ENCODE measurements around the gene GOT1. TPM values are rescaled to one million over a fixed set of nuclear protein-coding genes. Genes with fewer than 3 reads are reported as not detected.

GOT1 gene
- total and polyA plus RNA-seq, 2 donors from 2014 or later: 73.2 to 241 TPM

DNA sequence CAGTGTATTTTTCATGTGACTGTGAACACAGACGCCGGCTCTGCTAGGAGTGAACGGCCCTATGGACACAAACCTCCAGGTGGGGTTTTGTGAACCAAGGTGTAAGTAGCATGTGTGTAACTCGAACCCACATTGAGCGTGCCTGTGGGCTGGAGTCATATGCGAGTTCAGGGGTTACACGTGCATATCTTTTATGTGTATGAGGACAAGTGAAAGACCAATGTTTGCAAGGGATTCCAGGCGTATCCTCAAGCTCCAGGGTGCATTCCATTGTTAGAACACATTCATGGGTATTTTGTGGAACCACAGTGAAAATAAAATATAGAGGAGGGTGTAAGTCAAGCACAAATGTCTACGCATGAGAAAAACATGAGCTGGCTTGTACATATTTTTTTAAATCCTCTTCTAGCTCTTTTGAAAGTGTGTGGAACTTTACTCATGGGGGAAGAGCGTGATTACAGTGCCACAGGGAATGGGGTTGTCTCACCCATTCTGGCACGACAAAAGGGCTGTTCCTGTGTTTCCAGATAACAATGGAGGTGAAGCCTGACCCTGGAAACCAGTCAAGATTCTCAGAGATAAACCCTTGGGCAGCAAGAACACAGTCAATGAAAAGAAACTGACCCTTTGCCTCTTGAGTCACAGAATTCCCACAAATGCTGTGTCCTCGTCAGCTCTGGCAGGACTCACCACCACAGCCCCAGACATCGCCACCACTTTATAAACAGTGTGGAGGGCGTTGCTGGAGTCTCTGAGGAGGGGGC is 37.0 kb upstream of the GOT1 start:
- no peaks in the 10 kb centered on the region for H3K4me1 ChIP-seq (ENCODE audit: control insufficient read depth in 2 of 3, insufficient read depth in 2 of 3, low read depth in 1 of 3, low read length in 3 of 3)
- no peaks in the 10 kb centered on the region for H3K36me3 ChIP-seq (ENCODE audit: control insufficient read depth in 2 of 3, insufficient read depth in 3 of 3, low read length in 3 of 3)
- DNase-seq (no peak), FAIRE-seq (no peak)
- intact Hi-C loops (cut with DNase I): no loop called here
- no peak overlapping the region for H3K27ac ChIP-seq (ENCODE audit: low read depth in 2 of 2, low read length in 2 of 2)
- no peaks in the 10 kb centered on the region for H3K27me3 ChIP-seq (ENCODE audit: control insufficient read depth, insufficient read depth, low read length)
- no peak overlapping the region for H3K9ac ChIP-seq (ENCODE audit: low read length in 3 of 3)
- TF ChIP-seq, protein P1, sequence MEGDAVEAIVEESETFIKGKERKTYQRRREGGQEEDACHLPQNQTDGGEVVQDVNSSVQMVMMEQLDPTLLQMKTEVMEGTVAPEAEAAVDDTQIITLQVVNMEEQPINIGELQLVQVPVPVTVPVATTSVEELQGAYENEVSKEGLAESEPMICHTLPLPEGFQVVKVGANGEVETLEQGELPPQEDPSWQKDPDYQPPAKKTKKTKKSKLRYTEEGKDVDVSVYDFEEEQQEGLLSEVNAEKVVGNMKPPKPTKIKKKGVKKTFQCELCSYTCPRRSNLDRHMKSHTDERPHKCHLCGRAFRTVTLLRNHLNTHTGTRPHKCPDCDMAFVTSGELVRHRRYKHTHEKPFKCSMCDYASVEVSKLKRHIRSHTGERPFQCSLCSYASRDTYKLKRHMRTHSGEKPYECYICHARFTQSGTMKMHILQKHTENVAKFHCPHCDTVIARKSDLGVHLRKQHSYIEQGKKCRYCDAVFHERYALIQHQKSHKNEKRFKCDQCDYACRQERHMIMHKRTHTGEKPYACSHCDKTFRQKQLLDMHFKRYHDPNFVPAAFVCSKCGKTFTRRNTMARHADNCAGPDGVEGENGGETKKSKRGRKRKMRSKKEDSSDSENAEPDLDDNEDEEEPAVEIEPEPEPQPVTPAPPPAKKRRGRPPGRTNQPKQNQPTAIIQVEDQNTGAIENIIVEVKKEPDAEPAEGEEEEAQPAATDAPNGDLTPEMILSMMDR (IDR thresholded peaks at IDR 0.05; ENCODE audit: borderline replicate concordance, extremely low read depth, insufficient read depth): no peak
- H3K9me3 ChIP-seq (ENCODE audit: control insufficient read depth in 2 of 3, insufficient read depth in 1 of 3, low read length in 3 of 3): no peaks in the 10 kb centered on the region
- H3K4me3 ChIP-seq (ENCODE audit: low read length in 3 of 3): no peak overlapping the region

DNA sequence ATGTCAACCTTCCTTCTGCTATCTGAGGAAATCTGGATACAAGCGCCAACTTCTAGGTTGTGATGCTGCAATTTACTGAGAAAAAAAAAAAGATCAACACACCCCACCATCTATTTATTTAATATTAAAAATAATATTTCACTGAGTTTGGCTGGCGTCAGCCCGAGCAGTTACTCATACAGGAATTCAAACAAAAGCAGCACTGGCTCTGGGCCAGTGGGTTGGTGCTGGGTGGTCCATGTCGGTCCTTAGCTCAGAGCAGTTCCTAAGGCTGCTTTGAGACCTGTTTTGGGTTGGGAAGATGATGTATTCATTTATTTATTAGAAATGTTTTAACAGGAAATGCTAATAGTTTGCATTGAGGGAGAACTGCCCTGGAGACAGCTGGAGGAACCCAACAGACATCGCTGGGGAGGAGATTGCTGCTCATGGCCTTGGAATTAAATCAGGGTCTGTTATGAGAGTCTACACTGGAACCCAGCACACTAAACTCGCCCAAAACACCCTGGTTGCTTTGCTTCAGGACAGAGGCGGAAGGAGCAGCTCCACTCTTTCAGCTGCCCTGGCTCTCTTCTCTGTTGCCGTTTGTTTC is 36.3 kb upstream of the GOT1 start:
- no peak overlapping the region for H3K9ac ChIP-seq (ENCODE audit: low read length in 3 of 3)
- DNase-seq: no peak
- H3K27ac ChIP-seq (ENCODE audit: low read depth in 2 of 2, low read length in 2 of 2): no peak overlapping the region
- H3K4me1 ChIP-seq (ENCODE audit: control insufficient read depth in 2 of 3, insufficient read depth in 2 of 3, low read depth in 1 of 3, low read length in 3 of 3): no peaks in the 10 kb centered on the region
- H3K36me3 ChIP-seq (ENCODE audit: control insufficient read depth in 2 of 3, insufficient read depth in 3 of 3, low read length in 3 of 3): no peaks in the 10 kb centered on the region
- H3K27me3 ChIP-seq (ENCODE audit: control insufficient read depth, insufficient read depth, low read length): peaks cover 2% of the 10 kb centered on the region
- no peak for FAIRE-seq
- intact Hi-C loops (cut with DNase I): no loop called here
- H3K4me3 ChIP-seq (ENCODE audit: low read length in 3 of 3): no peak overlapping the region
- H3K9me3 ChIP-seq (ENCODE audit: control insufficient read depth in 2 of 3, insufficient read depth in 1 of 3, low read length in 3 of 3): no peaks in the 10 kb centered on the region
- TF ChIP-seq, protein P1 (IDR thresholded peaks at IDR 0.05; ENCODE audit: borderline replicate concordance, extremely low read depth, insufficient read depth): no peak

DNA sequence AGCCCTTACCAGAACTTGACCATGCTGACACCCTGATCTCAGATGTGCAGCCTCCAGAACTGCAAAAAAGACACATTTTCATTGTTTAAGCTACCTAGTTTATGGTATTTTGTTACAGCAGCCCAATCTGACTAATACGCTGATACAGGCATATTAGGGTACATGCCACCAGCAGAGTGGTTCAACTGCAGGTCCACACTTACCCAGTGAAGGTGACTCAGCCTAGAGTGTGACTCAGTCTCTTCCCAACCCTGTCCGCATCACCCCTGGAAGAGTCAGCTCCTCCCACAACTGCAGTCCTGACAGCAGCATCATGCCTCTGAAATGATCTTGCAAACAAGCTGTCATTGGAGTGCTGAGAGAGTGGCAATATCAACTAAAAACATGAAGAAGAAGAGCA is 30.8 kb upstream of the GOT1 start:
- peaks cover 2% of the 10 kb centered on the region for H3K27me3 ChIP-seq (ENCODE audit: control insufficient read depth, insufficient read depth, low read length)
- DNase-seq (no peak), FAIRE-seq (no peak)
- no peaks in the 10 kb centered on the region for H3K9me3 ChIP-seq (ENCODE audit: control insufficient read depth in 2 of 3, insufficient read depth in 1 of 3, low read length in 3 of 3)
- H3K4me1 ChIP-seq (ENCODE audit: control insufficient read depth in 2 of 3, insufficient read depth in 2 of 3, low read depth in 1 of 3, low read length in 3 of 3): no peaks in the 10 kb centered on the region
- H3K9ac ChIP-seq (ENCODE audit: low read length in 3 of 3): no peak overlapping the region
- TF ChIP-seq, protein P1 (IDR thresholded peaks at IDR 0.05; ENCODE audit: borderline replicate concordance, extremely low read depth, insufficient read depth): no peak
- intact Hi-C loops (cut with DNase I): no loop called here
- H3K36me3 ChIP-seq (ENCODE audit: control insufficient read depth in 2 of 3, insufficient read depth in 3 of 3, low read length in 3 of 3): no peaks in the 10 kb centered on the region
- no peak overlapping the region for H3K27ac ChIP-seq (ENCODE audit: low read depth in 2 of 2, low read length in 2 of 2)
- no peak overlapping the region for H3K4me3 ChIP-seq (ENCODE audit: low read length in 3 of 3)

Measured in kidney (tissue), 14 donors.